A673 (cell line): ENCODE results near the gene KPNA1.
"Not testable (repeated sequence)": the region's sequence is repeated elsewhere in the genome, so short reads cannot be mapped to it uniquely, and the experiment has no call there.

Experiments used
- EZH2 ChIP-seq: fragments of 200-600 bp; sonication (generic); IDR thresholded peaks from 2 replicates; pipeline ENCODE4 v1.6.1; 2017; ENCODE audit warnings: borderline replicate concordance, low read depth, mild to moderate bottlenecking, mixed read lengths, antibody characterized with exemption, low read length; ENCODE audit not compliant: poor library complexity, severe bottlenecking
- TF ChIP-seq, protein P1 (sequence below): fragments of 300-800, 200-600 bp; sonication (generic); conservative IDR thresholded peaks from 2 replicates; pipeline ENCODE4 v1.5.1; 2017; ENCODE audit warnings: low read depth, mild to moderate bottlenecking, antibody characterized with exemption, low read length, moderate library complexity, mixed read lengths

GRCh38 chr3:122448218-122448617 is 66.5 kb downstream of the KPNA1 start:
- TF ChIP-seq, protein P1, sequence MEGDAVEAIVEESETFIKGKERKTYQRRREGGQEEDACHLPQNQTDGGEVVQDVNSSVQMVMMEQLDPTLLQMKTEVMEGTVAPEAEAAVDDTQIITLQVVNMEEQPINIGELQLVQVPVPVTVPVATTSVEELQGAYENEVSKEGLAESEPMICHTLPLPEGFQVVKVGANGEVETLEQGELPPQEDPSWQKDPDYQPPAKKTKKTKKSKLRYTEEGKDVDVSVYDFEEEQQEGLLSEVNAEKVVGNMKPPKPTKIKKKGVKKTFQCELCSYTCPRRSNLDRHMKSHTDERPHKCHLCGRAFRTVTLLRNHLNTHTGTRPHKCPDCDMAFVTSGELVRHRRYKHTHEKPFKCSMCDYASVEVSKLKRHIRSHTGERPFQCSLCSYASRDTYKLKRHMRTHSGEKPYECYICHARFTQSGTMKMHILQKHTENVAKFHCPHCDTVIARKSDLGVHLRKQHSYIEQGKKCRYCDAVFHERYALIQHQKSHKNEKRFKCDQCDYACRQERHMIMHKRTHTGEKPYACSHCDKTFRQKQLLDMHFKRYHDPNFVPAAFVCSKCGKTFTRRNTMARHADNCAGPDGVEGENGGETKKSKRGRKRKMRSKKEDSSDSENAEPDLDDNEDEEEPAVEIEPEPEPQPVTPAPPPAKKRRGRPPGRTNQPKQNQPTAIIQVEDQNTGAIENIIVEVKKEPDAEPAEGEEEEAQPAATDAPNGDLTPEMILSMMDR: not testable (repeated sequence)
- TF ChIP-seq EZH2: not testable (repeated sequence)
